WTC11 (cell line): Measurements from ENCODE around the gene PIF1. TPM values are rescaled to one million over a fixed set of nuclear protein-coding genes. Genes with fewer than 3 reads are reported as not detected.
A peak's percentile ranks its signal among the peaks of the same experiment; 100 is the strongest.
"Not testable (repeated sequence)": the region's sequence is repeated elsewhere in the genome, so short reads cannot be mapped to it uniquely, and the experiment has no call there.

Experiments
- ATAC-seq: fragments of 200-7000 bp; cut with Tn5 transposase; 2 replicates; pipeline ENCODE4 v1.10.0; 2021; ENCODE audit warnings: mild to moderate bottlenecking, moderate library complexity
- CTCF ChIA-PET: fragments of 300-600 bp; sonication (Branson Sonifier 250); formaldehyde crosslinking; loops from one replicate; lab custom pipeline; 2021; ENCODE audit warnings: antibody characterized with exemption; lab: Charles Lee
- POLR2A ChIA-PET: fragments of 350-600 bp; sonication (Branson Sonifier 250); formaldehyde crosslinking; loops from one replicate; lab custom pipeline; 2021; ENCODE audit warnings: antibody characterized with exemption; lab: Charles Lee
- DNase-seq: peaks from one replicate; pipeline ENCODE4 v3.0.0; 2021; ENCODE audit warnings: low spot score
- H3K27ac Mint-ChIP-seq: 2 replicates; pipeline ENCODE4 v1.8.0; 2021; ENCODE audit warnings: mixed read lengths
- H3K27me3 Mint-ChIP-seq: 2 replicates; pipeline ENCODE4 v1.8.0; 2021; ENCODE audit warnings: low read depth, mild to moderate bottlenecking, moderate library complexity, mixed read lengths
- H3K36me3 Mint-ChIP-seq: 2 replicates; pipeline ENCODE4 v1.8.0; 2021; ENCODE audit warnings: mixed read lengths
- H3K4me1 Mint-ChIP-seq: 2 replicates; pipeline ENCODE4 v1.8.0; 2022; ENCODE audit warnings: mixed read lengths
- H3K4me3 Mint-ChIP-seq: 2 replicates; pipeline ENCODE4 v1.8.0; 2021; ENCODE audit warnings: mild to moderate bottlenecking, moderate library complexity, mixed read lengths
- H3K9me3 Mint-ChIP-seq: 2 replicates; pipeline ENCODE4 v1.8.0; 2021; ENCODE audit warnings: mixed read lengths
- ATF1 ChIP-seq: sonication (generic); formaldehyde crosslinking; IDR thresholded peaks from 2 replicates; pipeline ENCODE4 v1.8.1; 2023; ENCODE audit warnings: mild to moderate bottlenecking, moderate library complexity, missing genetic modification reagents
- CREM ChIP-seq: sonication (generic); formaldehyde crosslinking; IDR thresholded peaks from 2 replicates; pipeline ENCODE4 v1.8.1; 2022; ENCODE audit warnings: mild to moderate bottlenecking, missing genetic modification reagents, moderate library complexity
- ESRRA ChIP-seq: sonication (generic); formaldehyde crosslinking; IDR thresholded peaks from 2 replicates; pipeline ENCODE4 v1.8.1; 2022; ENCODE audit warnings: mild to moderate bottlenecking, missing genetic modification reagents, borderline replicate concordance
- FOXK1 ChIP-seq: sonication (generic); formaldehyde crosslinking; IDR thresholded peaks from 2 replicates; pipeline ENCODE4 v1.8.0; 2022; ENCODE audit warnings: mild to moderate bottlenecking, moderate library complexity, missing genetic modification reagents
- FOXP1 ChIP-seq: sonication (generic); formaldehyde crosslinking; IDR thresholded peaks from 2 replicates; pipeline ENCODE4 v1.8.0; 2022; ENCODE audit warnings: missing genetic modification reagents, mild to moderate bottlenecking, moderate library complexity, borderline replicate concordance
- GTF2I ChIP-seq: fragments of 250-450 bp; sonication (Bioruptor Pico); conservative IDR thresholded peaks from 2 replicates; pipeline ENCODE4 v1.4.0; 2021; ENCODE audit warnings: mild to moderate bottlenecking
- KAT7 ChIP-seq: sonication (generic); formaldehyde crosslinking; IDR thresholded peaks from 2 replicates; pipeline ENCODE4 v1.8.1; 2023; ENCODE audit warnings: missing genetic modification reagents, mild to moderate bottlenecking, borderline replicate concordance
- NR2C2 ChIP-seq: sonication (generic); formaldehyde crosslinking; IDR thresholded peaks from 2 replicates; pipeline ENCODE4 v1.8.0; 2022; ENCODE audit warnings: mild to moderate bottlenecking, missing genetic modification reagents
- TEAD1 ChIP-seq: sonication (generic); formaldehyde crosslinking; IDR thresholded peaks from 2 replicates; pipeline ENCODE4 v1.8.0; 2022; ENCODE audit warnings: mild to moderate bottlenecking, missing genetic modification reagents
- TP53 ChIP-seq: sonication (generic); formaldehyde crosslinking; IDR thresholded peaks from 2 replicates; pipeline ENCODE4 v1.8.1; 2023; ENCODE audit warnings: mild to moderate bottlenecking, missing genetic modification reagents
- ZNF219 ChIP-seq: sonication (generic); formaldehyde crosslinking; IDR thresholded peaks from 2 replicates; pipeline ENCODE4 v1.8.0; 2023; ENCODE audit warnings: missing genetic modification reagents, mild to moderate bottlenecking, borderline replicate concordance
- total RNA-seq: library from RNA; stranded (reverse); gene quantifications from 3 replicates; pipeline ENCODE4 v1.2.3, GENCODE V29; 2021
- TF ChIP-seq, protein P1 (sequence below): sonication (generic); formaldehyde crosslinking; IDR thresholded peaks from 2 replicates; pipeline ENCODE4 v1.8.1; 2022; ENCODE audit warnings: mild to moderate bottlenecking, missing genetic modification reagents, moderate library complexity, borderline replicate concordance
- TF ChIP-seq, protein P2 (sequence below): sonication (generic); formaldehyde crosslinking; IDR thresholded peaks from 2 replicates; pipeline ENCODE4 v1.8.1; 2023; ENCODE audit warnings: mild to moderate bottlenecking, missing genetic modification reagents
- TF ChIP-seq, protein P3 (sequence below): sonication (generic); formaldehyde crosslinking; IDR thresholded peaks from 2 replicates; pipeline ENCODE4 v1.8.1; 2023; ENCODE audit warnings: mild to moderate bottlenecking, missing genetic modification reagents, moderate library complexity
- TF ChIP-seq, protein P4 (sequence below): fragments of 250-450 bp; sonication (Bioruptor Pico); IDR thresholded peaks from 2 replicates; pipeline ENCODE4 v1.9.0; 2021; ENCODE audit warnings: mild to moderate bottlenecking
- TF ChIP-seq, protein P5 (sequence below): fragments of 200-600 bp; IDR thresholded peaks from 2 replicates; pipeline ENCODE4 v1.8.0; 2022; ENCODE audit warnings: antibody characterized with exemption
- TF ChIP-seq, protein P6 (sequence below): sonication (generic); formaldehyde crosslinking; IDR thresholded peaks from 2 replicates; pipeline ENCODE4 v1.8.1; 2022; ENCODE audit warnings: missing genetic modification reagents, borderline replicate concordance

Gene PIF1
- total RNA-seq, 1 experiment from 2014 or later = 249 TPM

- DNase-seq, H3K4me3 Mint-ChIP-seq, CTCF ChIA-PET, H3K27ac Mint-ChIP-seq, H3K9me3 Mint-ChIP-seq, H3K36me3 Mint-ChIP-seq, POLR2A ChIA-PET, H3K4me1 Mint-ChIP-seq, ATAC-seq, H3K27me3 Mint-ChIP-seq: not testable (repeated sequence)
These were observed 30.1 kb downstream of the PIF1 start for GRCh38 chr15:64795299-64795698.

- peaks cover 3% of the 10 kb centered on the region; the same call in 1 of the 2 replicates for H3K4me1 Mint-ChIP-seq
- TF ChIP-seq, protein P1, sequence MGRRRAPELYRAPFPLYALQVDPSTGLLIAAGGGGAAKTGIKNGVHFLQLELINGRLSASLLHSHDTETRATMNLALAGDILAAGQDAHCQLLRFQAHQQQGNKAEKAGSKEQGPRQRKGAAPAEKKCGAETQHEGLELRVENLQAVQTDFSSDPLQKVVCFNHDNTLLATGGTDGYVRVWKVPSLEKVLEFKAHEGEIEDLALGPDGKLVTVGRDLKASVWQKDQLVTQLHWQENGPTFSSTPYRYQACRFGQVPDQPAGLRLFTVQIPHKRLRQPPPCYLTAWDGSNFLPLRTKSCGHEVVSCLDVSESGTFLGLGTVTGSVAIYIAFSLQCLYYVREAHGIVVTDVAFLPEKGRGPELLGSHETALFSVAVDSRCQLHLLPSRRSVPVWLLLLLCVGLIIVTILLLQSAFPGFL (CRISPR knock-in tag) = no peak
- TF ChIP-seq, all 79 proteins: peak for 0
- ATAC-seq (no peak), DNase-seq (no peak)
- CTCF ChIA-PET = interaction anchor here (1.5 kb wide), 1 partner anchor 64 kb away, joined by 5 read pairs; no protein-coding TSS in a partner anchor
- POLR2A ChIA-PET = interaction anchor here (1.5 kb wide), 1 partner anchor 18 kb away, joined by 4 read pairs; no protein-coding TSS in a partner anchor
- Mint-ChIP-seq H3K4me3 (no peak overlapping the region), H3K27ac (no peak overlapping the region), H3K27me3 (no peaks in the 10 kb centered on the region), H3K9me3 (no peaks in the 10 kb centered on the region), H3K36me3 (no peaks in the 10 kb centered on the region)
These were observed 33.2 kb downstream of the PIF1 start for GRCh38 chr15:64792282-64792681.

DNA sequence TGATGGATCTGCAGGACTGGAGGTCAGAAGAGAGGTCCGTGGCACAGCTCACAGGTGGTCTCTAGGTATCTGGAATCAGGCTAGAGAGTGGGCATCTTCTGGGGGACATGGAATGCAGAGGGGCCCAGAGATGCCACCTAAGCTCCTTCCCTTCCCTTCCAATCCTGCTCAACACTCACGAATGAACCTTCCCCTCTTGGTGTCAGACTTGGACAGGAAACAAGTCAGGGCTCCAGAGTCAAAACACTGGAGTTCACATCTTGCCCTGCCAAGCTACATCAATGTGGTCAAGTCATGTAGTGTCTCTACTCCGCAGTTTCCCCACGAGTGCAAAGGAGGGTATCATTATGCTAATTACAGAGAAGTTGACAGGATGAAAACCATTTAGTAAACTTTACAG is 34.0 kb downstream of the PIF1 start:
- Mint-ChIP-seq H3K4me3 (no peak overlapping the region), H3K27ac (peak overlapping the region; percentile 68; the same call in 1 of the 2 replicates)
- POLR2A ChIA-PET = interaction anchor here (0.5 to 1.5 kb wide), 2 partner anchors 16 to 19 kb away, joined by 3 to 4 read pairs; no protein-coding TSS in a partner anchor

GRCh38 chr15:64783796-64784195 is 41.7 kb downstream of the PIF1 start:
- Mint-ChIP-seq H3K36me3 (no peaks in the 10 kb centered on the region), H3K27me3 (no peaks in the 10 kb centered on the region), H3K27ac (peak overlapping the region; percentile 42; the same call in 1 of the 2 replicates), H3K4me3 (no peak overlapping the region), H3K4me1 (peaks cover 45% of the 10 kb centered on the region), H3K9me3 (no peaks in the 10 kb centered on the region)
- POLR2A ChIA-PET = interaction anchor here (1.3 kb wide), 1 partner anchor 24 kb away, joined by 4 read pairs; no protein-coding TSS in a partner anchor
- TF ChIP-seq, protein P2, sequence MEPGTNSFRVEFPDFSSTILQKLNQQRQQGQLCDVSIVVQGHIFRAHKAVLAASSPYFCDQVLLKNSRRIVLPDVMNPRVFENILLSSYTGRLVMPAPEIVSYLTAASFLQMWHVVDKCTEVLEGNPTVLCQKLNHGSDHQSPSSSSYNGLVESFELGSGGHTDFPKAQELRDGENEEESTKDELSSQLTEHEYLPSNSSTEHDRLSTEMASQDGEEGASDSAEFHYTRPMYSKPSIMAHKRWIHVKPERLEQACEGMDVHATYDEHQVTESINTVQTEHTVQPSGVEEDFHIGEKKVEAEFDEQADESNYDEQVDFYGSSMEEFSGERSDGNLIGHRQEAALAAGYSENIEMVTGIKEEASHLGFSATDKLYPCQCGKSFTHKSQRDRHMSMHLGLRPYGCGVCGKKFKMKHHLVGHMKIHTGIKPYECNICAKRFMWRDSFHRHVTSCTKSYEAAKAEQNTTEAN (CRISPR knock-in tag) = no peak
- no peak for TF ChIP-seq GTF2I (CRISPR knock-in tag)
- TF ChIP-seq ESRRA (CRISPR knock-in tag) = no peak
- TF ChIP-seq FOXK1 (CRISPR knock-in tag) = no peak
- TF ChIP-seq TEAD1 (CRISPR knock-in tag) = no peak
- TF ChIP-seq ATF1 = no peak
- TF ChIP-seq, protein P3, sequence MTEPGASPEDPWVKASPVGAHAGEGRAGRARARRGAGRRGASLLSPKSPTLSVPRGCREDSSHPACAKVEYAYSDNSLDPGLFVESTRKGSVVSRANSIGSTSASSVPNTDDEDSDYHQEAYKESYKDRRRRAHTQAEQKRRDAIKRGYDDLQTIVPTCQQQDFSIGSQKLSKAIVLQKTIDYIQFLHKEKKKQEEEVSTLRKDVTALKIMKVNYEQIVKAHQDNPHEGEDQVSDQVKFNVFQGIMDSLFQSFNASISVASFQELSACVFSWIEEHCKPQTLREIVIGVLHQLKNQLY (CRISPR knock-in tag) = no peak
- no peak for TF ChIP-seq FOXP1
- TF ChIP-seq, protein P4, sequence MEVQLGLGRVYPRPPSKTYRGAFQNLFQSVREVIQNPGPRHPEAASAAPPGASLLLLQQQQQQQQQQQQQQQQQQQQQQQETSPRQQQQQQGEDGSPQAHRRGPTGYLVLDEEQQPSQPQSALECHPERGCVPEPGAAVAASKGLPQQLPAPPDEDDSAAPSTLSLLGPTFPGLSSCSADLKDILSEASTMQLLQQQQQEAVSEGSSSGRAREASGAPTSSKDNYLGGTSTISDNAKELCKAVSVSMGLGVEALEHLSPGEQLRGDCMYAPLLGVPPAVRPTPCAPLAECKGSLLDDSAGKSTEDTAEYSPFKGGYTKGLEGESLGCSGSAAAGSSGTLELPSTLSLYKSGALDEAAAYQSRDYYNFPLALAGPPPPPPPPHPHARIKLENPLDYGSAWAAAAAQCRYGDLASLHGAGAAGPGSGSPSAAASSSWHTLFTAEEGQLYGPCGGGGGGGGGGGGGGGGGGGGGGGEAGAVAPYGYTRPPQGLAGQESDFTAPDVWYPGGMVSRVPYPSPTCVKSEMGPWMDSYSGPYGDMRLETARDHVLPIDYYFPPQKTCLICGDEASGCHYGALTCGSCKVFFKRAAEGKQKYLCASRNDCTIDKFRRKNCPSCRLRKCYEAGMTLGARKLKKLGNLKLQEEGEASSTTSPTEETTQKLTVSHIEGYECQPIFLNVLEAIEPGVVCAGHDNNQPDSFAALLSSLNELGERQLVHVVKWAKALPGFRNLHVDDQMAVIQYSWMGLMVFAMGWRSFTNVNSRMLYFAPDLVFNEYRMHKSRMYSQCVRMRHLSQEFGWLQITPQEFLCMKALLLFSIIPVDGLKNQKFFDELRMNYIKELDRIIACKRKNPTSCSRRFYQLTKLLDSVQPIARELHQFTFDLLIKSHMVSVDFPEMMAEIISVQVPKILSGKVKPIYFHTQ (CRISPR knock-in tag) = no peak
- TF ChIP-seq NR2C2 (CRISPR knock-in tag) = no peak
- no peak for TF ChIP-seq ZNF219 (CRISPR knock-in tag)
- TF ChIP-seq CREM (CRISPR knock-in tag) = no peak
- TF ChIP-seq TP53 = no peak
- DNase-seq (no peak), ATAC-seq (no peak)
- CTCF ChIA-PET = interaction anchor here (8.2 kb wide), 1 partner anchor 26 kb away, joined by 86 read pairs; no protein-coding TSS in a partner anchor

More for the DNA sequence above, 34.0 kb downstream of the PIF1 start:
- TF ChIP-seq, protein P5, sequence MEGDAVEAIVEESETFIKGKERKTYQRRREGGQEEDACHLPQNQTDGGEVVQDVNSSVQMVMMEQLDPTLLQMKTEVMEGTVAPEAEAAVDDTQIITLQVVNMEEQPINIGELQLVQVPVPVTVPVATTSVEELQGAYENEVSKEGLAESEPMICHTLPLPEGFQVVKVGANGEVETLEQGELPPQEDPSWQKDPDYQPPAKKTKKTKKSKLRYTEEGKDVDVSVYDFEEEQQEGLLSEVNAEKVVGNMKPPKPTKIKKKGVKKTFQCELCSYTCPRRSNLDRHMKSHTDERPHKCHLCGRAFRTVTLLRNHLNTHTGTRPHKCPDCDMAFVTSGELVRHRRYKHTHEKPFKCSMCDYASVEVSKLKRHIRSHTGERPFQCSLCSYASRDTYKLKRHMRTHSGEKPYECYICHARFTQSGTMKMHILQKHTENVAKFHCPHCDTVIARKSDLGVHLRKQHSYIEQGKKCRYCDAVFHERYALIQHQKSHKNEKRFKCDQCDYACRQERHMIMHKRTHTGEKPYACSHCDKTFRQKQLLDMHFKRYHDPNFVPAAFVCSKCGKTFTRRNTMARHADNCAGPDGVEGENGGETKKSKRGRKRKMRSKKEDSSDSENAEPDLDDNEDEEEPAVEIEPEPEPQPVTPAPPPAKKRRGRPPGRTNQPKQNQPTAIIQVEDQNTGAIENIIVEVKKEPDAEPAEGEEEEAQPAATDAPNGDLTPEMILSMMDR = no peak
- no peak for TF ChIP-seq KAT7 (CRISPR knock-in tag)
- TF ChIP-seq, protein P6, sequence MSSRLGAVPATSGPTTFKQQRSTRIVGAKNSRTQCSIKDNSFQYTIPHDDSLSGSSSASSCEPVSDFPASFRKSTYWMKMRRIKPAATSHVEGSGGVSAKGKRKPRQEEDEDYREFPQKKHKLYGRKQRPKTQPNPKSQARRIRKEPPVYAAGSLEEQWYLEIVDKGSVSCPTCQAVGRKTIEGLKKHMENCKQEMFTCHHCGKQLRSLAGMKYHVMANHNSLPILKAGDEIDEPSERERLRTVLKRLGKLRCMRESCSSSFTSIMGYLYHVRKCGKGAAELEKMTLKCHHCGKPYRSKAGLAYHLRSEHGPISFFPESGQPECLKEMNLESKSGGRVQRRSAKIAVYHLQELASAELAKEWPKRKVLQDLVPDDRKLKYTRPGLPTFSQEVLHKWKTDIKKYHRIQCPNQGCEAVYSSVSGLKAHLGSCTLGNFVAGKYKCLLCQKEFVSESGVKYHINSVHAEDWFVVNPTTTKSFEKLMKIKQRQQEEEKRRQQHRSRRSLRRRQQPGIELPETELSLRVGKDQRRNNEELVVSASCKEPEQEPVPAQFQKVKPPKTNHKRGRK (CRISPR knock-in tag) = no peak
- H3K27me3 Mint-ChIP-seq = no peaks in the 10 kb centered on the region
- H3K4me1 Mint-ChIP-seq = peaks cover 7% of the 10 kb centered on the region; the same call in 1 of the 2 replicates
- no peaks in the 10 kb centered on the region for H3K36me3 Mint-ChIP-seq
- ATAC-seq = no peak
- H3K9me3 Mint-ChIP-seq = no peaks in the 10 kb centered on the region
- DNase-seq = no peak
- CTCF ChIA-PET = interaction anchor here (1.5 to 2.4 kb wide), 3 partner anchors 19 to 63 kb away, joined by 4 to 18 read pairs (median 5); no protein-coding TSS in a partner anchor
